ENCODE data around the gene SPAG16.

The SPAG16 gene

DNA sequence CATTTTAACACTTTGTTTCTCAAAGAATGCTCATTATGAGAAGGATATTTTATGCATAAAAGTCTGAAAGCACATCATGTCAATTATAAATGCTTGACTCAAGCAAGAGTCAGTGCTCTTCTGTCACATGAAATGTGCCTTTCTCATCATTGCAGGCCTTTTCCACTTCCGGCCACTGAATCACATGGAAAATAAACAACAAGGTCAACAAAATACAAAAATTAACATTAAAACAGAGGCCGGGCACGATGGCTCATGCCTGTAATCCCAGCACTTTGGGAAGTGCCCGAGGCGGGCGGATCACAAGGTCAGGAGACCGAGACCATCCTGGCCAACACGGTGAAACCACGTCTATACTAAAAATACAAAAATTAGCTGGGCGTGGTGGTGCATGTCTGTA is 480.6 kb downstream of the SPAG16 start:
- H3K36me3 ChIP-seq (ENCODE audit: control insufficient read depth in 2 of 2, insufficient read depth in 1 of 2, low read length in 2 of 2), result no peaks in the 10 kb centered on the region
- no peaks in the 10 kb centered on the region for H3K9me3 ChIP-seq (ENCODE audit: control insufficient read depth, insufficient read depth, low read depth, low read length)
- no peak overlapping the region for H3K27ac ChIP-seq (ENCODE audit: extremely low read depth, low read depth, low read length)
- ChIA-PET POLR2A (no interaction called here), CTCF (no interaction called here)
- no peaks in the 10 kb centered on the region for H3K4me1 ChIP-seq (ENCODE audit: control insufficient read depth, insufficient read depth, low read length)
- H3K4me3 ChIP-seq (ENCODE audit: low read depth, low read length), result no peak overlapping the region
- TF ChIP-seq ZNF654 (tag by site-specific recombination; IDR thresholded peaks at IDR 0.05; ENCODE audit: low read depth) (no peak), ZNF843 (tag by site-specific recombination; IDR thresholded peaks at IDR 0.05) (no peak)
- TF ChIP-seq, protein P1, sequence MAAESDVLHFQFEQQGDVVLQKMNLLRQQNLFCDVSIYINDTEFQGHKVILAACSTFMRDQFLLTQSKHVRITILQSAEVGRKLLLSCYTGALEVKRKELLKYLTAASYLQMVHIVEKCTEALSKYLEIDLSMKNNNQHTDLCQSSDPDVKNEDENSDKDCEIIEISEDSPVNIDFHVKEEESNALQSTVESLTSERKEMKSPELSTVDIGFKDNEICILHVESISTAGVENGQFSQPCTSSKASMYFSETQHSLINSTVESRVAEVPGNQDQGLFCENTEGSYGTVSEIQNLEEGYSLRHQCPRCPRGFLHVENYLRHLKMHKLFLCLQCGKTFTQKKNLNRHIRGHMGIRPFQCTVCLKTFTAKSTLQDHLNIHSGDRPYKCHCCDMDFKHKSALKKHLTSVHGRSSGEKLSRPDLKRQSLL (tag by site-specific recombination; IDR thresholded peaks at IDR 0.05), result no peak

- TF ChIP-seq ZNF202 (tag by site-specific recombination; IDR thresholded peaks at IDR 0.05; ENCODE audit: borderline replicate concordance) (no peak), ZNF248 (tag by site-specific recombination; IDR thresholded peaks at IDR 0.05) (no peak), ZNF48 (tag by site-specific recombination; IDR thresholded peaks at IDR 0.05) (no peak)
- Histone ChIP-seq H3K27ac (ENCODE audit: extremely low read depth, low read depth, low read length) (no peak overlapping the region), H3K36me3 (ENCODE audit: control insufficient read depth in 2 of 2, insufficient read depth in 1 of 2, low read length in 2 of 2) (no peaks in the 10 kb centered on the region), H3K4me1 (ENCODE audit: control insufficient read depth, insufficient read depth, low read length) (no peaks in the 10 kb centered on the region), H3K4me3 (ENCODE audit: low read depth, low read length) (no peak overlapping the region), H3K9me3 (ENCODE audit: control insufficient read depth, insufficient read depth, low read depth, low read length) (no peaks in the 10 kb centered on the region)
- CTCF ChIA-PET, result interaction anchor here (0.7 kb wide), 1 partner anchor 13 kb away, joined by 3 read pairs; no protein-coding TSS in a partner anchor
- POLR2A ChIA-PET, result no interaction called here
Measured at GRCh38 chr2:213766062-213766461, 481.8 kb downstream of the SPAG16 start.

GRCh38 chr2:213766465-213766901 is 482.2 kb downstream of the SPAG16 start:
- TF ChIP-seq ZNF248 (tag by site-specific recombination; IDR thresholded peaks at IDR 0.05) (no peak), ZNF433 (tag by site-specific recombination; IDR thresholded peaks at IDR 0.05; ENCODE audit: low read depth) (no peak)
- TF ChIP-seq, protein P2, sequence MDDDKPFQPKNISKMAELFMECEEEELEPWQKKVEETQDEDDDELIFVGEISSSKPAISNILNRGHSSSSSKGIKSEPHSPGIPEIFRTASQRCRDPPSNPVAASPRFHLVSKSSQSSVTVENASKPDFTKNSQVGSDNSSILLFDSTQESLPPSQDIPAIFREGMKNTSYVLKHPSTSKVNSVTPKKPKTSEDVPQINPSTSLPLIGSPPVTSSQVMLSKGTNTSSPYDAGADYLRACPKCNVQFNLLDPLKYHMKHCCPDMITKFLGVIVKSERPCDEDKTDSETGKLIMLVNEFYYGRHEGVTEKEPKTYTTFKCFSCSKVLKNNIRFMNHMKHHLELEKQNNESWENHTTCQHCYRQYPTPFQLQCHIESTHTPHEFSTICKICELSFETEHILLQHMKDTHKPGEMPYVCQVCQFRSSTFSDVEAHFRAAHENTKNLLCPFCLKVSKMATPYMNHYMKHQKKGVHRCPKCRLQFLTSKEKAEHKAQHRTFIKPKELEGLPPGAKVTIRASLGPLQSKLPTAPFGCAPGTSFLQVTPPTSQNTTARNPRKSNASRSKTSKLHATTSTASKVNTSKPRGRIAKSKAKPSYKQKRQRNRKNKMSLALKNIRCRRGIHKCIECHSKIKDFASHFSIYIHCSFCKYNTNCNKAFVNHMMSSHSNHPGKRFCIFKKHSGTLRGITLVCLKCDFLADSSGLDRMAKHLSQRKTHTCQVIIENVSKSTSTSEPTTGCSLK (tag by site-specific recombination; IDR thresholded peaks at IDR 0.05), result no peak
- CTCF ChIA-PET, result no interaction called here
- POLR2A ChIA-PET, result no interaction called here
- Histone ChIP-seq H3K4me1 (ENCODE audit: control insufficient read depth, insufficient read depth, low read length) (no peaks in the 10 kb centered on the region), H3K36me3 (ENCODE audit: control insufficient read depth in 2 of 2, insufficient read depth in 1 of 2, low read length in 2 of 2) (no peaks in the 10 kb centered on the region), H3K27ac (ENCODE audit: extremely low read depth, low read depth, low read length) (no peak overlapping the region), H3K4me3 (ENCODE audit: low read depth, low read length) (no peak overlapping the region), H3K9me3 (ENCODE audit: control insufficient read depth, insufficient read depth, low read depth, low read length) (no peaks in the 10 kb centered on the region)

DNA sequence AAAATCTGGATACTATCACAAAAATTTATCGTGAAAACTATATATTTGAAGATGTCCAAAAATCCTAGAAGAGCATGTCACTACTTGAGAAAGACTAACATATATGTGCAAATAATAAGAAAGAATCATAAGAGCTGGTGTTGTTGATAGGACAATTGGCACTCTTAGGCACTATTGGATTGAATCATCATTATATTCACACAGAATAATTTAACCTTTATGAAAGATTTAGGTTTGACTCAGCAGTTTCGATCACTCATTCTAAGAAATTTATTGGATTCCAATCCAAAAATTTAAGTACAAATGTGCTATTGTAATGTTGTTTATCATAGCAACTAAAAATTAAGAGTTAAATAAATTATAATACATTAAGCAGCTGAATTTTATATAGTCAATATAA is 503.6 kb downstream of the SPAG16 start:
- H3K9me3 ChIP-seq (ENCODE audit: control insufficient read depth, insufficient read depth, low read depth, low read length), result no peaks in the 10 kb centered on the region
- H3K4me3 ChIP-seq (ENCODE audit: low read depth, low read length), result no peak overlapping the region
- H3K36me3 ChIP-seq (ENCODE audit: control insufficient read depth in 2 of 2, insufficient read depth in 1 of 2, low read length in 2 of 2), result no peaks in the 10 kb centered on the region
- POLR2A ChIA-PET, result no interaction called here
- CTCF ChIA-PET, result no interaction called here
- TF ChIP-seq ZSCAN30 (tag by site-specific recombination; IDR thresholded peaks at IDR 0.05) (no peak), ZBTB20 (tag by site-specific recombination; IDR thresholded peaks at IDR 0.05) (no peak)
- H3K27ac ChIP-seq (ENCODE audit: extremely low read depth, low read depth, low read length), result no peak overlapping the region
- H3K4me1 ChIP-seq (ENCODE audit: control insufficient read depth, insufficient read depth, low read length), result no peaks in the 10 kb centered on the region

DNA sequence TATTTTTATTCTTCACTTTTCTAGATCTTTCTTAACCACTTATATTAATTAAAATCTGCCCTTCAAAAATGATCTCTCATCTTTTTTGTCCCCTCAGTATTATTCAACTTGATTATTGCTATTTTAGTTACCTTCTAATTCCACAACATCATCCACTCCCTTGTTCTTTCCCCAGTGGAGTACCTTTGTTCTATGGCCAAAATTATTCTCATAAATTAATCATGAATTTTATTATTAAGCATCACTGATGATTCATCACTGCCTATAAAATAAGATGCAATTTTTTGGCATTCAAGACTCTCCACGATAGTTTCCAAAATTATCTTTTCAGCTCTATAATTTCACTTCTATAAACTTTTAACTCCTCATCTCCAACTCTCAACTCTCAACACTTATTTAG is 505.7 kb downstream of the SPAG16 start:
- POLR2A ChIA-PET, result no interaction called here
- TF ChIP-seq SCRT1 (tag by site-specific recombination; IDR thresholded peaks at IDR 0.05; ENCODE audit: borderline replicate concordance) (no peak), IKZF3 (tag by site-specific recombination; IDR thresholded peaks at IDR 0.05) (no peak)
- TF ChIP-seq, protein P1 (tag by site-specific recombination; IDR thresholded peaks at IDR 0.05), result no peak
- no peak overlapping the region for H3K27ac ChIP-seq (ENCODE audit: extremely low read depth, low read depth, low read length)
- CTCF ChIA-PET, result no interaction called here
- H3K9me3 ChIP-seq (ENCODE audit: control insufficient read depth, insufficient read depth, low read depth, low read length), result no peaks in the 10 kb centered on the region
- H3K36me3 ChIP-seq (ENCODE audit: control insufficient read depth in 2 of 2, insufficient read depth in 1 of 2, low read length in 2 of 2), result no peaks in the 10 kb centered on the region
- no peaks in the 10 kb centered on the region for H3K4me1 ChIP-seq (ENCODE audit: control insufficient read depth, insufficient read depth, low read length)
- H3K4me3 ChIP-seq (ENCODE audit: low read depth, low read length), result no peak overlapping the region
